ENCODE data around the gene KAT6B. TPM values are rescaled to one million over a fixed set of nuclear protein-coding genes. Genes with fewer than 3 reads are reported as not detected.

The KAT6B gene
- total and polyA plus RNA-seq, 2 of the 8 experiments (the other 6 are each of a cell fraction or from before 2014, with no cell fraction given) = 7.3 to 30.8 TPM

GRCh38 chr10:74957285-74957961 is 131.0 kb downstream of the KAT6B start:
- no peak overlapping the region for H2BK12ac ChIP-seq (ENCODE audit: low read depth, low read length)
- no peak overlapping the region for H3K18ac ChIP-seq (ENCODE audit: extremely low read depth, low read length)
- no peak overlapping the region for H4K5ac ChIP-seq (ENCODE audit: insufficient read length, low read depth, low read length)
- H3K56ac ChIP-seq (replicated peaks; ENCODE audit: insufficient read length, low read depth, low read length) = no peak overlapping the region
- no peak overlapping the region for H2BK15ac ChIP-seq (ENCODE audit: low read length)
- H3K4ac ChIP-seq (replicated peaks; ENCODE audit: insufficient read length, low read depth, low read length) = no peak overlapping the region
- POLR2A ChIA-PET (ENCODE audit: partially characterized antibody) = no interaction called here
- no peaks in the 10 kb centered on the region for H3K27me3 ChIP-seq (replicated peaks in 1 of 4; ENCODE audit: control insufficient read depth in 3 of 4, extremely low read depth in 1 of 4, insufficient read depth in 3 of 4, low read length in 3 of 4)
- H3K79me1 ChIP-seq (ENCODE audit: low read depth, low read length) = no peaks in the 10 kb centered on the region; the same call in 1 of the 2 replicates
- H2BK5ac ChIP-seq (ENCODE audit: low read depth, low read length) = no peak overlapping the region
- no peak overlapping the region for H3K14ac ChIP-seq (ENCODE audit: insufficient read length)
- no peaks in the 10 kb centered on the region for H3K23me2 ChIP-seq (ENCODE audit: low read depth, low read length)
- H3K4me2 ChIP-seq (ENCODE audit: insufficient read depth in 1 of 2, low read depth in 2 of 2, low read length in 2 of 2) = no peak overlapping the region
- no peak overlapping the region for H3K4me3 ChIP-seq (ENCODE audit: extremely low read depth in 1 of 4, insufficient read depth in 2 of 4, low read depth in 3 of 4, low read length in 4 of 4)
- H4K91ac ChIP-seq (replicated peaks; ENCODE audit: insufficient read length, low read length) = no peak overlapping the region
- H3K9ac ChIP-seq (replicated peaks in 1 of 4; ENCODE audit: extremely low read depth in 1 of 4, low read depth in 3 of 4, low read length in 3 of 4) = no peak overlapping the region
- DNase-seq (ENCODE audit: low read depth in 1 of 2, low spot score in 2 of 2) (no peak), FAIRE-seq (no peak)
- no peaks in the 10 kb centered on the region for H3K9me3 ChIP-seq (ENCODE audit: insufficient read depth in 2 of 2, low read depth in 1 of 2, low read length in 1 of 2)
- H3K27ac ChIP-seq (ENCODE audit: low read depth, low read length) = no peak overlapping the region
- H2AFZ ChIP-seq (ENCODE audit: low read length) = no peak overlapping the region
- H2BK120ac ChIP-seq (replicated peaks; ENCODE audit: low read depth, low read length) = no peak overlapping the region
- no peak overlapping the region for H4K8ac ChIP-seq (ENCODE audit: extremely low read depth, insufficient read depth, low read length)
- no peak overlapping the region for H3K23ac ChIP-seq (ENCODE audit: insufficient read length)
- peaks cover 0 to 2% of the 10 kb centered on the region in 2 experiments; a peak in 1 of 4 replicates for H3K79me2 ChIP-seq (ENCODE audit: control insufficient read depth in 1 of 2, insufficient read depth in 2 of 2, low read length in 2 of 2)
- CTCF ChIA-PET (ENCODE audit: partially characterized antibody) = interaction anchor here (0.6 to 1.0 kb wide), 3 partner anchors 11 to 666 kb away, joined by 3 read pairs; no protein-coding TSS in a partner anchor
- no peaks in the 10 kb centered on the region for H3K36me3 ChIP-seq (ENCODE audit: control insufficient read depth in 2 of 4, insufficient read depth in 4 of 4, low read length in 3 of 4)
- WGBS, 2 experiments (ENCODE audit: extremely low coverage in 1 of 2, insufficient coverage in 1 of 2, insufficient read length in 1 of 2, insufficient replicate concordance in 2 of 2, low coverage in 1 of 2, low lambda C conversion rate in 2 of 2, missing lambda C conversion rate in 1 of 2) = 92% methylated on average over 9 of the region's 9 CpGs; no CpG with 5 or more reads in 1 of the 2 experiments
- H4K20me1 ChIP-seq (replicated peaks in 1 of 2; ENCODE audit: control insufficient read depth in 1 of 2, insufficient read depth in 2 of 2, low read length in 2 of 2) = no peaks in the 10 kb centered on the region
- no peak overlapping the region for H2AK5ac ChIP-seq (ENCODE audit: low read depth, low read length)
- H3K4me1 ChIP-seq (replicated peaks in 1 of 4; ENCODE audit: control insufficient read depth in 3 of 4, insufficient read depth in 4 of 4, low read length in 3 of 4) = no peaks in the 10 kb centered on the region
- H2BK20ac ChIP-seq (ENCODE audit: low read length) = no peak overlapping the region
- TF ChIP-seq CBX8 (IDR thresholded peaks at IDR 0.05; ENCODE audit: borderline replicate concordance, low read depth, low read length) (no peak), RNF2 (IDR thresholded peaks at IDR 0.05; ENCODE audit: borderline replicate concordance, low read depth, low read length, missing control alignments, poor library complexity, severe bottlenecking) (no peak), GABPA (IDR thresholded peaks at IDR 0.05; ENCODE audit: borderline replicate concordance, insufficient read depth, low read length) (no peak), TBP (IDR thresholded peaks at IDR 0.05; ENCODE audit: low read depth, low read length) (no peak), MAFK (IDR thresholded peaks at IDR 0.05; ENCODE audit: low read depth, low read length) (no peak), CREB1 (IDR thresholded peaks at IDR 0.05) (no peak), EGR1 (IDR thresholded peaks at IDR 0.05; ENCODE audit: borderline replicate concordance, low read depth, low read length) (no peak), PHF8 (conservative IDR thresholded peaks at IDR 0.05; ENCODE audit: low read depth, low read length) (no peak), RAD21 (IDR thresholded peaks at IDR 0.05 in 1 of 2, conservative IDR thresholded peaks at IDR 0.05 in 1 of 2; ENCODE audit: low read depth in 2 of 2, low read length in 2 of 2) (no peak), POLR2A (IDR thresholded peaks at IDR 0.05; ENCODE audit: control extremely low read depth in 1 of 2, low read depth in 2 of 2, low read length in 2 of 2) (no peak), BRCA1 (IDR thresholded peaks at IDR 0.05; ENCODE audit: low read depth, low read length) (no peak)

All from H1 (cell line).